Measurements from ENCODE around the gene PIEZO2.

PIEZO2 gene

GRCh38 chr18:10843565-10843964, 305.8 kb downstream of the PIEZO2 start:
- no peak for DNase-seq (ENCODE audit: low spot score)

- no peak for DNase-seq (ENCODE audit: low spot score)
Observed at GRCh38 chr18:10842861-10843260, 306.5 kb downstream of the PIEZO2 start.

- no peak for DNase-seq (ENCODE audit: low spot score)
Observed at GRCh38 chr18:10842371-10842770, 307.0 kb downstream of the PIEZO2 start.

- no peak for DNase-seq (ENCODE audit: low spot score)
Observed at GRCh38 chr18:10841203-10841602, 308.2 kb downstream of the PIEZO2 start.

GRCh38 chr18:10840743-10841142, 308.6 kb downstream of the PIEZO2 start:
- no peak for DNase-seq (ENCODE audit: low spot score)

GRCh38 chr18:10839421-10839820, 309.9 kb downstream of the PIEZO2 start:
- no peak for DNase-seq (ENCODE audit: low spot score)

- DNase-seq (ENCODE audit: low spot score): no peak
Observed at GRCh38 chr18:10838553-10838952, 310.8 kb downstream of the PIEZO2 start.

- no peak for DNase-seq (ENCODE audit: low spot score)
Observed at GRCh38 chr18:10834128-10834815, 315.1 kb downstream of the PIEZO2 start.

- no peak for DNase-seq (ENCODE audit: low spot score)
Observed at GRCh38 chr18:10833656-10834055, 315.7 kb downstream of the PIEZO2 start.

GRCh38 chr18:10826400-10826799, 323.0 kb downstream of the PIEZO2 start:
- no peak for DNase-seq (ENCODE audit: low spot score)

GRCh38 chr18:10822456-10822855, 326.9 kb downstream of the PIEZO2 start:
- DNase-seq (ENCODE audit: low spot score): no peak

- no peak for DNase-seq (ENCODE audit: low spot score)
Observed at GRCh38 chr18:10820681-10821080, 328.7 kb downstream of the PIEZO2 start.

- DNase-seq (ENCODE audit: low spot score): no peak
Observed at GRCh38 chr18:10814336-10814735, 335.0 kb downstream of the PIEZO2 start.

GRCh38 chr18:10805587-10806118, 343.7 kb downstream of the PIEZO2 start:
- DNase-seq (ENCODE audit: low spot score): no peak

GRCh38 chr18:10804126-10804525, 345.2 kb downstream of the PIEZO2 start:
- DNase-seq (ENCODE audit: low spot score): no peak

- no peak for DNase-seq (ENCODE audit: low spot score)
Observed at GRCh38 chr18:10798727-10799550, 350.4 kb downstream of the PIEZO2 start.

GRCh38 chr18:10797896-10798295, 351.5 kb downstream of the PIEZO2 start:
- DNase-seq (ENCODE audit: low spot score): no peak

- no peak for DNase-seq (ENCODE audit: low spot score)
Observed at GRCh38 chr18:10794771-10795170, 354.6 kb downstream of the PIEZO2 start.

GRCh38 chr18:10793730-10794370, 355.5 kb downstream of the PIEZO2 start:
- no peak for DNase-seq (ENCODE audit: low spot score)

GRCh38 chr18:10792181-10792580, 357.2 kb downstream of the PIEZO2 start:
- no peak for DNase-seq (ENCODE audit: low spot score)

GRCh38 chr18:10791169-10791831, 358.1 kb downstream of the PIEZO2 start:
- DNase-seq (ENCODE audit: low spot score): no peak

- DNase-seq (ENCODE audit: low spot score): no peak
Observed at GRCh38 chr18:10789180-10789579, 360.2 kb downstream of the PIEZO2 start.
